OCI-LY3 (cell line): ENCODE results near the gene TTLL1.

Source experiments
- H2AFZ ChIP-seq: fragments of 200-600, 300-600 bp; shearing (Covaris generic); 2 replicates; pipeline ENCODE4 v1.6.0; 2014; ENCODE audit warnings: antibody characterized with exemption, low read depth, low read length
- H3K27ac ChIP-seq: fragments of 200-600, 300-600 bp; sonication (generic); 2 replicates; pipeline ENCODE4 v1.5.1; 2014; ENCODE audit warnings: mild to moderate bottlenecking, low read length, moderate library complexity, mixed read lengths
- H3K27me3 ChIP-seq: fragments of 200-600, 300-600 bp; sonication (generic); 2 replicates; pipeline ENCODE4 v1.6.1; 2014; ENCODE audit warnings: low read depth, low read length, mixed read lengths
- H3K36me3 ChIP-seq: fragments of 200-600, 300-600 bp; sonication (generic); replicated peaks from 2 replicates; pipeline ENCODE3; 2014; ENCODE audit warnings: low read depth, low read length, mixed read lengths
- H3K4me1 ChIP-seq: fragments of 300-600, 200-600 bp; sonication (generic); 2 replicates; pipeline ENCODE4 v1.6.1; 2014; ENCODE audit warnings: low read length, mixed read lengths
- H3K4me2 ChIP-seq: fragments of 200-600, 300-600 bp; sonication (generic); 2 replicates; pipeline ENCODE4 v1.6.1; 2014; ENCODE audit warnings: low read length, mixed read lengths
- H3K4me3 ChIP-seq: fragments of 300-600, 200-600 bp; sonication (generic); 2 replicates; pipeline ENCODE4 v1.5.1; 2014; ENCODE audit warnings: antibody characterized with exemption, mild to moderate bottlenecking, low read length, moderate library complexity
- H3K79me2 ChIP-seq: fragments of 300-600, 200-600 bp; shearing (Covaris generic); 2 replicates; pipeline ENCODE4 v1.6.1; 2014; ENCODE audit warnings: mild to moderate bottlenecking, low read length, mixed read lengths
- H3K9ac ChIP-seq: fragments of 300-600, 200-600 bp; shearing (Covaris generic); 2 replicates; pipeline ENCODE4 v1.6.0; 2014; ENCODE audit warnings: mild to moderate bottlenecking, low read length, moderate library complexity
- H3K9me3 ChIP-seq: fragments of 200-600, 300-600 bp; shearing (Covaris generic); 2 replicates; pipeline ENCODE4 v1.6.1; 2014; ENCODE audit warnings: low read length, mixed read lengths; ENCODE audit not compliant: insufficient read depth
- H4K20me1 ChIP-seq: fragments of 200-600, 300-600 bp; sonication (generic); 2 replicates; pipeline ENCODE4 v1.6.1; 2016; ENCODE audit warnings: low read length, mixed read lengths; ENCODE audit not compliant: insufficient read depth
- CTCF ChIP-seq: fragments of 200-600, 300-600 bp; sonication (generic); IDR thresholded peaks from 2 replicates; pipeline ENCODE4 v1.5.1; 2014; ENCODE audit warnings: antibody characterized with exemption, low read length, low read depth
- EZH2phosphoT487 ChIP-seq: fragments of 200-600 bp; shearing (Covaris generic); IDR thresholded peaks from 2 replicates; pipeline ENCODE4 v1.6.1; 2018; ENCODE audit warnings: antibody characterized with exemption, mixed run types, low read depth

TTLL1 gene

DNA sequence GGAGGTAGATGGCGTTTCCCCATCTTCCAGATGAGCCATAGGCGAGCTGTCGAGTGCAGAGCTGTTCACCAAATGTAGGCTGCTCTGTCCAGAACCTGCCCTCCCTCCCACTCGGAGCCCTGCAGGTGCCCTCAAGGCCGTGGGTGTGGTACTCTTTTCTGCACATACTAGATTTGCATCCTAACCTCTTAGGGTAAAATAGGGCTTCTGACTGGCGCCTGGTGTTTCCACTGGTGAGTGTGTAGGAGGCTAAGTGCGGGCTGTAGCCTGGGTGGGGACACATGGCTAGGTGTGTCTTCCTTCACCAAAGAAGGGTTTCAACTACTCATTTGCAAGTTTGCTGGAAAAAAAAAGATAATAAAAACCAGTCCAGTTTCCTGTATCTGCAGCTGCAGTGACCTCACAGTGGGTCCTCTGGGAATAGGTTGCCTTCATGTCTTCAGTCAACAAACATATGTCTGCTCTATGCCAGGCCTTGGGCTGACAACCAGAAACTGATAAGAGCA lies 29.8 kb upstream of the TTLL1 start:
- no peak overlapping the region for H3K27ac ChIP-seq
- no peak overlapping the region for H3K9ac ChIP-seq
- H2AFZ ChIP-seq: peak overlapping the region; percentile 85
- peak overlapping the region; percentile 54 for H3K4me2 ChIP-seq
- H3K4me1 ChIP-seq: peaks cover 33% of the 10 kb centered on the region
- TF ChIP-seq CTCF (no peak), EZH2phosphoT487 (no peak)
- no peaks in the 10 kb centered on the region for H4K20me1 ChIP-seq
- peaks cover 10% of the 10 kb centered on the region for H3K27me3 ChIP-seq
- no peaks in the 10 kb centered on the region for H3K9me3 ChIP-seq
- H3K4me3 ChIP-seq: peak overlapping the region; percentile 31
- H3K36me3 ChIP-seq: no peaks in the 10 kb centered on the region
- H3K79me2 ChIP-seq: no peaks in the 10 kb centered on the region

- no peaks in the 10 kb centered on the region for H3K9me3 ChIP-seq
- no peaks in the 10 kb centered on the region for H3K36me3 ChIP-seq
- peaks cover 33% of the 10 kb centered on the region for H3K4me1 ChIP-seq
- peak overlapping the region; percentile 54 for H3K4me2 ChIP-seq
- H3K79me2 ChIP-seq: no peaks in the 10 kb centered on the region
- peak overlapping the region; percentile 85 for H2AFZ ChIP-seq
- TF ChIP-seq CTCF (no peak), EZH2phosphoT487 (no peak)
- H3K4me3 ChIP-seq: peak overlapping the region; percentile 31
- no peak overlapping the region for H3K9ac ChIP-seq
- H3K27me3 ChIP-seq: peaks cover 15% of the 10 kb centered on the region
- no peak overlapping the region for H3K27ac ChIP-seq
- H4K20me1 ChIP-seq: no peaks in the 10 kb centered on the region
Observed at GRCh38 chr22:43118024-43118849, 29.0 kb upstream of the TTLL1 start.

DNA sequence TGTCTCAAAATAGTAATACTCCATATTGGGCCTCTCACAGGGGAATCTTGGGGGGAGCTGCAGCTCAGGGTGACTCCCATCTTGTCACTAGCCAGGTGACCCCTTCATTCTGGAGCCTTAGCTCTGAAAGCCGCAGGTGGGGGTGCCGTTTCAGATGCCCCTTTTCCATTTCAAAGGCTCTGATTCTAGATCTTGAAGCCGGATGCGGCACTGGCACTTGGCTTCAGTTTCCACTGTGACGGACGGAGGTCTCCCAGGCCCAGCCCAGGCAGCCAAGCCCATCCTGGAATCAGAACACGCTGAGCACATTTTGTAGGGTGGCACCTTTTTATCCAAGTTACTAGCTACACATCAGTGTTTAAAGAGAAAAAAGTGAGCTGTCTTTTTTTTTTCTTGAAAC lies 27.7 kb upstream of the TTLL1 start:
- Histone ChIP-seq H3K4me3 (no peak overlapping the region), H2AFZ (no peak overlapping the region), H3K4me2 (no peak overlapping the region), H3K9me3 (no peaks in the 10 kb centered on the region), H3K9ac (no peak overlapping the region), H3K27me3 (peaks cover 13% of the 10 kb centered on the region), H3K36me3 (no peaks in the 10 kb centered on the region), H3K27ac (no peak overlapping the region), H4K20me1 (no peaks in the 10 kb centered on the region), H3K4me1 (peaks cover 30% of the 10 kb centered on the region), H3K79me2 (no peaks in the 10 kb centered on the region)
- TF ChIP-seq EZH2phosphoT487: no peak
- no peak for TF ChIP-seq CTCF

DNA sequence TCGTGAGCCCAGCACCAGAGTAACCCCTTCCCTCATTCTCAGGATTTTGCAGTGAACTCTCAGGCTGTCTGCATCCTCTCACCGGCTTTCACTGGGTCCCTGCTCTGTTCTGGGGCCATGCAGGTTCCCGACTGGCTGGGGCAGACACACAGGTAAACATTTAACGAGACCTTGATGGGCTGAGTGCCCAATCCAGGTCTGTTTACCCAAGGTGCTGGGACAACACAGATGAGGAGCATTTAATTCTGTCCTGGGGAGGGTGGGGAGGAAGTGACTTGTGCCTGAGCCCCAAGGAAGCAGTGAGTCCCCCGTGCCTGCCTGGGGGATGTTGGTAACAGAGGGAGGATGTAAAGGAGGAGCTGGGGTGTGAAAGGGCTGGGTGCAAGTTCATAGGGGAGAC lies 25.8 kb upstream of the TTLL1 start:
- H3K79me2 ChIP-seq: no peaks in the 10 kb centered on the region
- no peaks in the 10 kb centered on the region for H3K36me3 ChIP-seq
- no peak overlapping the region for H3K9ac ChIP-seq
- no peak overlapping the region for H3K4me2 ChIP-seq
- TF ChIP-seq EZH2phosphoT487: no peak
- no peak for TF ChIP-seq CTCF
- H2AFZ ChIP-seq: no peak overlapping the region; the same call in 1 of the 2 replicates
- no peaks in the 10 kb centered on the region for H4K20me1 ChIP-seq
- H3K9me3 ChIP-seq: no peaks in the 10 kb centered on the region
- no peak overlapping the region for H3K4me3 ChIP-seq
- no peak overlapping the region for H3K27ac ChIP-seq
- H3K4me1 ChIP-seq: peaks cover 21% of the 10 kb centered on the region
- peaks cover 24% of the 10 kb centered on the region for H3K27me3 ChIP-seq
